PC-9 (cell line): ENCODE data around the gene ACO1. TPM values are rescaled to one million over a fixed set of nuclear protein-coding genes. Genes with fewer than 3 reads are reported as not detected.

Experiments used
- BruUV-seq: library from RNA; stranded (reverse); fragments of 400-500 nt; replicated peaks from 2 replicates; lab custom pipeline; 2021; lab: Mats Ljungman, UMichigan
- CTCF ChIA-PET: fragments of 300-600 bp; sonication (Branson Sonifier 250); formaldehyde crosslinking; loops from one replicate; lab custom pipeline; 2022; ENCODE audit warnings: antibody characterized with exemption; lab: Charles Lee
- POLR2A ChIA-PET: fragments of 300-600 bp; sonication (Branson Sonifier 250); formaldehyde crosslinking; loops from one replicate; lab custom pipeline; 2022; ENCODE audit warnings: antibody characterized with exemption; ENCODE audit not compliant: unreplicated experiment; lab: Charles Lee
- DNase-seq, 2 experiments: peaks; one replicate each; pipeline versions ENCODE4 v3.0.0 to v3.0.0-alpha.2; 2015 to 2022; ENCODE audit warnings: mixed read lengths in 1 of 2
- H2AFZ ChIP-seq: fragments of 200-600 bp; sonication (generic); 2 replicates; pipeline ENCODE4 v1.8.1; 2017; ENCODE audit warnings: antibody characterized with exemption
- H3F3A ChIP-seq: fragments of 200-600 bp; sonication (generic); 2 replicates; pipeline ENCODE4 v1.8.1; 2017; ENCODE audit warnings: antibody characterized with exemption, mild to moderate bottlenecking, low read depth; ENCODE audit not compliant: insufficient read depth
- H3K27ac ChIP-seq: fragments of 200-600 bp; sonication (generic); 2 replicates; pipeline ENCODE4 v1.6.1; 2016; ENCODE audit warnings: mixed run types
- H3K27me3 ChIP-seq: fragments of 200-600 bp; sonication (generic); 2 replicates; pipeline ENCODE4 v1.6.1; 2016; ENCODE audit warnings: low read depth, mixed run types; ENCODE audit not compliant: insufficient read depth
- H3K36me3 ChIP-seq: fragments of 200-600 bp; sonication (generic); 2 replicates; pipeline ENCODE4 v1.6.1; 2016; ENCODE audit warnings: low read depth, mixed run types
- H3K4me1 ChIP-seq: fragments of 200-600 bp; sonication (generic); replicated peaks from 2 replicates; pipeline ENCODE4 v1.6.1; 2016; ENCODE audit warnings: mixed run types; ENCODE audit not compliant: insufficient read depth
- H3K4me2 ChIP-seq: fragments of 200-600 bp; sonication (generic); 2 replicates; pipeline ENCODE4 v1.6.1; 2017; ENCODE audit warnings: mixed run types
- H3K4me3 ChIP-seq: fragments of 200-600 bp; sonication (generic); 2 replicates; pipeline ENCODE4 v1.6.1; 2016; ENCODE audit warnings: mixed run types
- H3K79me2 ChIP-seq: fragments of 200-600 bp; sonication (generic); 2 replicates; pipeline ENCODE4 v1.6.1; 2017; ENCODE audit warnings: low read depth, mixed run types
- H3K9me2 ChIP-seq: fragments of 200-600 bp; sonication (generic); 2 replicates; pipeline ENCODE4 v1.8.1; 2017; ENCODE audit warnings: mild to moderate bottlenecking; ENCODE audit not compliant: insufficient read depth
- H3K9me3 ChIP-seq: fragments of 200-600 bp; sonication (generic); 2 replicates; pipeline ENCODE4 v1.8.1; 2016; ENCODE audit warnings: low read depth; ENCODE audit not compliant: insufficient read depth
- H4K20me1 ChIP-seq: fragments of 200-600 bp; sonication (generic); 2 replicates; pipeline ENCODE4 v1.8.1; 2017; ENCODE audit not compliant: insufficient read depth
- EZH2 ChIP-seq: fragments of 200-600 bp; sonication (generic); IDR thresholded peaks from 2 replicates; pipeline ENCODE4 v1.8.0; 2017; ENCODE audit warnings: antibody characterized with exemption, low read depth
- intact Hi-C: fragments of 100-400 bp; cut with micrococcal nuclease; formaldehyde crosslinking; loops from one replicate; pipeline ENCODE4 v1.10.0; 2022; ENCODE audit not compliant: unreplicated experiment
- total RNA-seq: library from RNA; stranded (reverse); gene quantifications from 2 replicates; pipeline ENCODE4 v1.2.3, GENCODE V29; 2021
- TF ChIP-seq, protein P1 (sequence below): fragments of 200-600 bp; sonication (generic); conservative IDR thresholded peaks from 2 replicates; pipeline ENCODE4 v1.6.1; 2017; ENCODE audit warnings: mixed run types, antibody characterized with exemption, mild to moderate bottlenecking, moderate library complexity

ACO1 gene
- total RNA-seq, 1 experiment from 2014 or later = 30.2 TPM

DNA sequence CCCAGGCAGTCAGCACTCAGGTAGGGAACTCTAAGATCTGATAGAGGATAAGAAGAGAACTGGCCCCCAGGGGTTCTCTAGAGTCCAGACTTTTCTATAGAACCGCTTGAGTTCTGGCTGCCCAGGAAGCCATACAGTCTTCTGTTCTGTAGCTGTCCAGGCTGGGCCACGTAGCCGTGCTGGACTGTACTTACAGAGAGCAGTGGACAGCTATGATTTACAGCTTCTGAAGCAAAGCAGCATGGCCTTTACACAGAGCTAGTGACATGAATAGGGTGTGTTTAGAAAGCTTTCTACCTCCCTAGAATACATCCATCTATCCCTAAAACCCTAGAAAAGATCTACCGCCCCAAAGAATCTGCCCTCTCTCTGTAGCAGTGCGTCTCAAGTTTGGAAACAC is 57.2 kb downstream of the ACO1 start:
- ChIA-PET CTCF (no interaction called here), POLR2A (no interaction called here)
- no peaks in the 10 kb centered on the region for H3K9me2 ChIP-seq
- H3K27me3 ChIP-seq = no peaks in the 10 kb centered on the region
- no peaks in the 10 kb centered on the region for H3K79me2 ChIP-seq
- no peak overlapping the region for H3K27ac ChIP-seq
- no peaks in the 10 kb centered on the region for H3K36me3 ChIP-seq
- H3K4me3 ChIP-seq = no peak overlapping the region
- H2AFZ ChIP-seq = no peak overlapping the region
- no TSS peak for BruUV-seq
- no peaks in the 10 kb centered on the region for H4K20me1 ChIP-seq
- no peaks in the 10 kb centered on the region for H3F3A ChIP-seq
- H3K4me2 ChIP-seq = no peak overlapping the region
- intact Hi-C loops = no loop called here
- TF ChIP-seq EZH2 = no peak
- TF ChIP-seq, protein P1, sequence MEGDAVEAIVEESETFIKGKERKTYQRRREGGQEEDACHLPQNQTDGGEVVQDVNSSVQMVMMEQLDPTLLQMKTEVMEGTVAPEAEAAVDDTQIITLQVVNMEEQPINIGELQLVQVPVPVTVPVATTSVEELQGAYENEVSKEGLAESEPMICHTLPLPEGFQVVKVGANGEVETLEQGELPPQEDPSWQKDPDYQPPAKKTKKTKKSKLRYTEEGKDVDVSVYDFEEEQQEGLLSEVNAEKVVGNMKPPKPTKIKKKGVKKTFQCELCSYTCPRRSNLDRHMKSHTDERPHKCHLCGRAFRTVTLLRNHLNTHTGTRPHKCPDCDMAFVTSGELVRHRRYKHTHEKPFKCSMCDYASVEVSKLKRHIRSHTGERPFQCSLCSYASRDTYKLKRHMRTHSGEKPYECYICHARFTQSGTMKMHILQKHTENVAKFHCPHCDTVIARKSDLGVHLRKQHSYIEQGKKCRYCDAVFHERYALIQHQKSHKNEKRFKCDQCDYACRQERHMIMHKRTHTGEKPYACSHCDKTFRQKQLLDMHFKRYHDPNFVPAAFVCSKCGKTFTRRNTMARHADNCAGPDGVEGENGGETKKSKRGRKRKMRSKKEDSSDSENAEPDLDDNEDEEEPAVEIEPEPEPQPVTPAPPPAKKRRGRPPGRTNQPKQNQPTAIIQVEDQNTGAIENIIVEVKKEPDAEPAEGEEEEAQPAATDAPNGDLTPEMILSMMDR = no peak
- no peaks in the 10 kb centered on the region for H3K4me1 ChIP-seq
- H3K9me3 ChIP-seq = no peaks in the 10 kb centered on the region
- no peak for DNase-seq

DNA sequence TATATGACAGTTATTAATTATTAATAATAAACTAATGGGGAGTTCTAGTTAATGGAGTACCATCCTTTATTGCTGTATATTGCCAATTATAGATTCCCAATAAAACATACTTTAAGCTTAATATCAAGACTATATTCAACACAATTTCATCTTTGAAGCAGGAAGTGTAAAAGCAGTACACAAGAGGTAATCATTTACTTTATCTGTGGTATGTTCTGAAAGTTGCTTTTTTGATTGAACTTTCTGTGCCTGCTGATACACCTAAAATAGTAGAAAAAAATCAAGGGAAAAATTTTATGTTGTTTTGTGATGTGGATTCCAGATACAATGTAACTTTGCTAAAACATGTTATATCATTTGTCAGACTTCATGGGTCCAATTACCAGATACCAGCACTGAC is 58.0 kb downstream of the ACO1 start:
- no peak overlapping the region for H2AFZ ChIP-seq
- H3K4me2 ChIP-seq = no peak overlapping the region
- no peaks in the 10 kb centered on the region for H4K20me1 ChIP-seq
- H3K4me3 ChIP-seq = no peak overlapping the region
- H3K9me2 ChIP-seq = no peaks in the 10 kb centered on the region
- H3K36me3 ChIP-seq = no peaks in the 10 kb centered on the region
- ChIA-PET POLR2A (no interaction called here), CTCF (no interaction called here)
- intact Hi-C loops = no loop called here
- no peaks in the 10 kb centered on the region for H3K27me3 ChIP-seq
- TF ChIP-seq, protein P1 = no peak
- no peak for TF ChIP-seq EZH2
- no peaks in the 10 kb centered on the region for H3K9me3 ChIP-seq
- no peaks in the 10 kb centered on the region for H3K79me2 ChIP-seq
- no peak overlapping the region for H3K27ac ChIP-seq
- DNase-seq = no peak
- H3K4me1 ChIP-seq = no peaks in the 10 kb centered on the region
- BruUV-seq = no TSS peak
- no peaks in the 10 kb centered on the region for H3F3A ChIP-seq

DNA sequence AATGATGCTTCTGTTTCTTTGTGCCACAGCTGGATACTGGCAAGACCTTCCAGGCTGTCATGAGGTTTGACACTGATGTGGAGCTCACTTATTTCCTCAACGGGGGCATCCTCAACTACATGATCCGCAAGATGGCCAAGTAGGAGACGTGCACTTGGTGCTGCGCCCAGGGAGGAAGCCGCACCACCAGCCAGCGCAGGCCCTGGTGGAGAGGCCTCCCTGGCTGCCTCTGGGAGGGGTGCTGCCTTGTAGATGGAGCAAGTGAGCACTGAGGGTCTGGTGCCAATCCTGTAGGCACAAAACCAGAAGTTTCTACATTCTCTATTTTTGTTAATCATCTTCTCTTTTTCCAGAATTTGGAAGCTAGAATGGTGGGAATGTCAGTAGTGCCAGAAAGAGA is 65.5 kb downstream of the ACO1 start:
- Histone ChIP-seq H4K20me1 (no peaks in the 10 kb centered on the region), H2AFZ (no peak overlapping the region), H3K27ac (no peak overlapping the region), H3K36me3 (no peaks in the 10 kb centered on the region), H3K4me2 (no peak overlapping the region), H3K4me3 (no peak overlapping the region), H3K9me3 (no peaks in the 10 kb centered on the region), H3K79me2 (no peaks in the 10 kb centered on the region), H3K4me1 (no peaks in the 10 kb centered on the region), H3F3A (no peaks in the 10 kb centered on the region), H3K27me3 (no peaks in the 10 kb centered on the region), H3K9me2 (no peaks in the 10 kb centered on the region)
- TF ChIP-seq, protein P1 = no peak
- TF ChIP-seq EZH2 = no peak
- intact Hi-C loops = no loop called here
- no peak for DNase-seq
- ChIA-PET POLR2A (no interaction called here), CTCF (no interaction called here)
- BruUV-seq = no TSS peak
